ENCODE results near the gene EEA1.

- TF ChIP-seq CTCF (IDR thresholded peaks at IDR 0.05): no peak
- TF ChIP-seq EZH2 (IDR thresholded peaks at IDR 0.05): no peak
These were observed 42.9 kb upstream of the EEA1 start for GRCh38 chr12:92971859-92972524.

Data from neural progenitor cell (in vitro differentiated cells).